IMR-90 (cell line): Measurements from ENCODE around the gene EPHA10. TPM values are rescaled to one million over a fixed set of nuclear protein-coding genes. Genes with fewer than 3 reads are reported as not detected.

ENCODE experiments used
- ATAC-seq: fragments of 200-7000 bp; cut with Tn5 transposase; 2 replicates; pipeline ENCODE4 v1.9.1; 2020; ENCODE audit warnings: low read depth, mild to moderate bottlenecking, moderate library complexity
- BruUV-seq: library from RNA; stranded (reverse); fragments of 400-500 nt; replicated peaks from 2 replicates; lab custom pipeline; 2021; lab: Mats Ljungman, UMichigan
- CTCF ChIA-PET: fragments of 300-600 bp; formaldehyde crosslinking; extraction: SDS; loops from one replicate; lab custom pipeline; 2021; ENCODE audit warnings: antibody characterized with exemption; lab: Yijun Ruan, JAX
- POLR2A ChIA-PET: fragments of 300-600 bp; sonication (Branson Sonifier 250); formaldehyde crosslinking; loops from one replicate; lab custom pipeline; 2022; ENCODE audit warnings: antibody characterized with exemption; ENCODE audit not compliant: unreplicated experiment; lab: Charles Lee
- DNase-seq: peaks from one replicate; pipeline ENCODE4 v3.0.0; 2013
- H2AFZ ChIP-seq: replicated peaks from 2 replicates; pipeline ENCODE3; 2013; ENCODE audit warnings: low read length, mild to moderate bottlenecking; ENCODE audit not compliant: poor library complexity
- H2AK5ac ChIP-seq: 2 replicates; pipeline ENCODE4 v1.6.1; 2013; ENCODE audit warnings: low read depth, low read length, inconsistent platforms
- H2AK9ac ChIP-seq: replicated peaks from 2 replicates; pipeline ENCODE3; 2013; ENCODE audit warnings: mild to moderate bottlenecking, low read depth, low read length, moderate library complexity; ENCODE audit not compliant: poor library complexity
- H2BK120ac ChIP-seq: 2 replicates; pipeline ENCODE4 v1.6.1; 2013; ENCODE audit warnings: low read depth, low read length, inconsistent platforms
- H2BK15ac ChIP-seq: 3 replicates; pipeline ENCODE4 v1.6.1; 2013; ENCODE audit warnings: low read depth, low read length, inconsistent platforms
- H2BK20ac ChIP-seq: 2 replicates; pipeline ENCODE4 v1.6.1; 2013; ENCODE audit warnings: low read depth, mild to moderate bottlenecking, inconsistent platforms, low read length, moderate library complexity
- H2BK5ac ChIP-seq: 2 replicates; pipeline ENCODE4 v1.6.1; 2013; ENCODE audit warnings: mild to moderate bottlenecking, low read depth, low read length, inconsistent platforms; ENCODE audit not compliant: poor library complexity, severe bottlenecking
- H3K14ac ChIP-seq: replicated peaks from 2 replicates; pipeline ENCODE4 v1.6.1; 2013; ENCODE audit warnings: low read depth, low read length, inconsistent platforms
- H3K18ac ChIP-seq: 2 replicates; pipeline ENCODE4 v1.6.1; 2013; ENCODE audit warnings: low read depth, low read length, control low read depth
- H3K23ac ChIP-seq: 2 replicates; pipeline ENCODE4 v1.6.1; 2013; ENCODE audit warnings: low read depth, low read length, inconsistent platforms
- H3K27ac ChIP-seq: 2 replicates; pipeline ENCODE4 v1.5.1; 2013; ENCODE audit warnings: mild to moderate bottlenecking, control low read depth, low read length; ENCODE audit not compliant: insufficient read depth
- H3K27me3 ChIP-seq: 2 replicates; pipeline ENCODE4 v1.6.1; 2013; ENCODE audit warnings: low read length; ENCODE audit not compliant: control insufficient read depth, insufficient read depth
- H3K36me3 ChIP-seq: 2 replicates; pipeline ENCODE4 v1.6.1; 2013; ENCODE audit warnings: low read length, mixed read lengths; ENCODE audit not compliant: control insufficient read depth, insufficient read depth
- H3K4ac ChIP-seq: 2 replicates; pipeline ENCODE4 v1.6.1; 2013; ENCODE audit warnings: low read depth, low read length, inconsistent platforms
- H3K4me1 ChIP-seq: 2 replicates; pipeline ENCODE4 v1.6.1; 2013; ENCODE audit warnings: low read length, mixed read lengths; ENCODE audit not compliant: control insufficient read depth, insufficient read depth
- H3K4me2 ChIP-seq: 2 replicates; pipeline ENCODE4 v1.6.1; 2013; ENCODE audit warnings: low read depth, mild to moderate bottlenecking, control low read depth, low read length, moderate library complexity
- H3K4me3 ChIP-seq: 2 replicates; pipeline ENCODE4 v1.5.1; 2013; ENCODE audit warnings: low read depth, mild to moderate bottlenecking, control low read depth, low read length, moderate library complexity; ENCODE audit not compliant: insufficient read depth
- H3K56ac ChIP-seq: 2 replicates; pipeline ENCODE4 v1.6.1; 2013; ENCODE audit warnings: low read length, inconsistent platforms; ENCODE audit not compliant: insufficient read depth; ENCODE audit errors: extremely low read depth
- H3K79me1 ChIP-seq, 2 experiments: 2 replicates each; pipeline ENCODE4 v1.6.1; 2013; ENCODE audit warnings: low read length in 2 of 2, inconsistent platforms in 1 of 2, low read depth in 1 of 2
- H3K9ac ChIP-seq: 2 replicates; pipeline ENCODE4 v1.6.1; 2013; ENCODE audit warnings: low read depth, low read length, control low read depth
- H3K9me1 ChIP-seq: 2 replicates; pipeline ENCODE4 v1.6.1; 2013; ENCODE audit warnings: low read length, inconsistent platforms; ENCODE audit not compliant: insufficient read depth
- H3K9me3 ChIP-seq: 2 replicates; pipeline ENCODE4 v1.6.1; 2013; ENCODE audit warnings: low read length; ENCODE audit not compliant: control insufficient read depth, insufficient read depth
- H4K20me1 ChIP-seq: 2 replicates; pipeline ENCODE4 v1.6.1; 2013; ENCODE audit warnings: low read length, inconsistent platforms; ENCODE audit not compliant: insufficient read depth
- H4K5ac ChIP-seq: 2 replicates; pipeline ENCODE4 v1.6.1; 2013; ENCODE audit warnings: mild to moderate bottlenecking, low read depth, low read length, control low read depth
- H4K8ac ChIP-seq, 2 experiments: 2 replicates each; pipeline ENCODE4 v1.6.1; 2013; ENCODE audit warnings: low read depth in 2 of 2, low read length in 2 of 2, control low read depth in 1 of 2, inconsistent platforms in 1 of 2
- H4K91ac ChIP-seq: 2 replicates; pipeline ENCODE4 v1.6.1; 2013; ENCODE audit warnings: low read depth, low read length, inconsistent platforms; ENCODE audit not compliant: insufficient read depth
- MAZ ChIP-seq: IDR thresholded peaks from 2 replicates; pipeline ENCODE4 v1.6.1; 2012; ENCODE audit warnings: low read depth, mild to moderate bottlenecking, low read length, improper control_type of control experiment, moderate library complexity, borderline replicate concordance
- RCOR1 ChIP-seq: IDR thresholded peaks from 2 replicates; pipeline ENCODE4 v1.6.1; 2012; ENCODE audit warnings: mild to moderate bottlenecking, low read length, improper control_type of control experiment; ENCODE audit not compliant: insufficient replicate concordance
- SMC3 ChIP-seq: fragments of 150-350 bp; IDR thresholded peaks from 2 replicates; pipeline ENCODE4 v1.6.1; 2016; ENCODE audit warnings: low read depth, mild to moderate bottlenecking, antibody characterized with exemption, low read length, moderate library complexity
- USF2 ChIP-seq: fragments of 150-350 bp; IDR thresholded peaks from 2 replicates; pipeline ENCODE4 v1.6.1; 2017; ENCODE audit warnings: mild to moderate bottlenecking, antibody characterized with exemption, low read length, low read depth
- WGBS, 2 experiments: methylation state at CpG; one replicate each; pipeline versions ENCODE4 v1.1.5 to v1.1.7; 2013; ENCODE audit warnings: missing lambda C conversion rate in 2 of 2; ENCODE audit not compliant: insufficient read length in 1 of 2; ENCODE audit errors: extremely low coverage in 2 of 2; 5-methylcytosine and 5-hydroxymethylcytosine counted together
- dilution Hi-C: fragments of 300-500 bp; cut with HindIII; formaldehyde crosslinking; loops from one replicate; pipeline ENCODE4 v1.14.3; 2018; ENCODE audit warnings: low sequenced_read_pairs; ENCODE audit not compliant: unreplicated experiment
- in situ Hi-C: fragments of 300-500 bp; cut with MboI; formaldehyde crosslinking; loops from 3 replicates; pipeline ENCODE4 v1.14.3; 2019; ENCODE audit warnings: low sequenced_read_pairs, inconsistent platforms, mixed read lengths
- intact Hi-C: fragments of 100-400 bp; cut with micrococcal nuclease; formaldehyde crosslinking; loops from 2 replicates; pipeline ENCODE4 v1.10.0; 2022
- polyA plus RNA-seq, 3 experiments: library from polyadenylated mRNA; depleted of rRNA; stranded (reverse); fragments of >200 nt; gene quantifications; 2 replicates each; pipeline ENCODE4 v1.2.3, GENCODE V29; 2012; ENCODE audit warnings: low replicate concordance in 1 of 3
- total RNA-seq: library from RNA; depleted of rRNA; stranded (reverse); fragments of >200 nt; gene quantifications from 2 replicates; pipeline ENCODE4 v1.2.3, GENCODE V29; 2012

Gene EPHA10
- total and polyA plus RNA-seq, 2 of the 4 experiments (the other 2 are of a cell fraction) = not detected

GRCh38 chr1:37764414-37764825, 500 bp downstream of the EPHA10 start:
- Histone ChIP-seq H4K20me1 (no peaks in the 10 kb centered on the region), H3K4me1 (no peaks in the 10 kb centered on the region), H3K9me1 (no peaks in the 10 kb centered on the region), H3K18ac (no peak overlapping the region), H2AK9ac (peak overlapping the region; percentile 57), H3K27ac (no peak overlapping the region), H3K36me3 (no peaks in the 10 kb centered on the region), H3K9me3 (no peaks in the 10 kb centered on the region; the same call in 1 of the 2 replicates), H3K4me3 (no peak overlapping the region), H2AFZ (no peak overlapping the region), H3K14ac (no peak overlapping the region), H2BK120ac (no peak overlapping the region), H3K79me1 (no peaks in the 10 kb centered on the region), H3K4me2 (no peak overlapping the region), H3K9ac (no peak overlapping the region), H4K8ac (no peak overlapping the region), H3K4ac (no peak overlapping the region), H2BK15ac (no peak overlapping the region), H4K5ac (no peak overlapping the region), H4K91ac (no peak overlapping the region), H3K27me3 (peaks cover 44% of the 10 kb centered on the region), H2AK5ac (no peak overlapping the region), H2BK20ac (no peak overlapping the region), H2BK5ac (no peak overlapping the region), H3K23ac (no peak overlapping the region), H3K56ac (no peak overlapping the region)
- no peak for TF ChIP-seq SMC3
- TF ChIP-seq MAZ = peak; percentile 36; the same call in 1 of the 2 replicates
- TF ChIP-seq RCOR1 = peak; percentile 85
- TF ChIP-seq USF2 = no peak
- 0% methylated on average over 13 of the region's 29 CpGs; no CpG with 5 or more reads in 1 of the 2 experiments for WGBS, 2 experiments
- in situ Hi-C loops (no loop called here), dilution Hi-C loops (no loop called here), intact Hi-C loops (no loop called here)
- BruUV-seq = no TSS peak
- ChIA-PET POLR2A (no interaction called here), CTCF (no interaction called here)
- peak; percentile 37 for DNase-seq
- ATAC-seq = peak; percentile 90
